HUDEP-2 (cell line): ENCODE results near the gene KIFAP3.
A peak's percentile ranks its signal among the peaks of the same experiment; 100 is the strongest.
"Not testable (repeated sequence)": the region's sequence is repeated elsewhere in the genome, so short reads cannot be mapped to it uniquely, and the experiment has no call there.

Source experiments
- DNase-seq, 76 experiments: peaks; one replicate each; lab custom pipeline; 2025; ENCODE audit not compliant: unreplicated experiment in 76 of 76; lab: John Stamatoyannopoulos, UW

Gene KIFAP3

GRCh38 chr1:169928438-169929209 lies 145.9 kb downstream of the KIFAP3 start:
- peak in 17 of 76 experiments; percentile 2 to 42 (median 15) for DNase-seq

- no peak for DNase-seq
These were observed 148.7 kb downstream of the KIFAP3 start for GRCh38 chr1:169925505-169926482.

GRCh38 chr1:169924829-169925228 lies 149.7 kb downstream of the KIFAP3 start:
- DNase-seq = no peak

- DNase-seq = no peak
These were observed 150.4 kb downstream of the KIFAP3 start for GRCh38 chr1:169924063-169924462.

GRCh38 chr1:169921080-169921479 lies 153.4 kb downstream of the KIFAP3 start:
- DNase-seq = no peak

GRCh38 chr1:169918927-169919326 lies 155.6 kb downstream of the KIFAP3 start:
- DNase-seq = no peak

- not testable (repeated sequence) for DNase-seq
These were observed 156.3 kb downstream of the KIFAP3 start for GRCh38 chr1:169918220-169918619.

GRCh38 chr1:169915150-169915549 lies 159.3 kb downstream of the KIFAP3 start:
- no peak for DNase-seq

GRCh38 chr1:169914531-169914930 lies 160.0 kb downstream of the KIFAP3 start:
- no peak for DNase-seq

GRCh38 chr1:169909499-169909898 lies 165.0 kb downstream of the KIFAP3 start:
- no peak for DNase-seq

- DNase-seq = peak in 1 of 76 experiments; percentile 4
These were observed 167.6 kb downstream of the KIFAP3 start for GRCh38 chr1:169906938-169907337.

- DNase-seq = no peak
These were observed 169.7 kb downstream of the KIFAP3 start for GRCh38 chr1:169904834-169905233.

GRCh38 chr1:169902751-169903150 lies 171.7 kb downstream of the KIFAP3 start:
- DNase-seq = no peak

GRCh38 chr1:169901115-169901514 lies 173.4 kb downstream of the KIFAP3 start:
- no peak for DNase-seq

GRCh38 chr1:169900571-169900970 lies 173.9 kb downstream of the KIFAP3 start:
- DNase-seq = no peak

GRCh38 chr1:169899519-169900217 lies 174.8 kb downstream of the KIFAP3 start:
- DNase-seq = no peak

GRCh38 chr1:169896013-169896412 lies 178.5 kb downstream of the KIFAP3 start:
- no peak for DNase-seq

GRCh38 chr1:169894424-169895145 lies 179.9 kb downstream of the KIFAP3 start:
- peak in 1 of 76 experiments; percentile 7 for DNase-seq

- peak; percentile 35 to 95 (median 85) for DNase-seq
These were observed 180.7 kb downstream of the KIFAP3 start, which contains the start of gene SCYL3 for GRCh38 chr1:169893645-169894423. SCYL3 (minus strand) TSS chr1:169893896; CDS start chr1:169888840, 5,056 bp downstream.
